Endothelial cell of umbilical vein (primary cell): ENCODE results near the gene PTTG1IP. TPM values are rescaled to one million over a fixed set of nuclear protein-coding genes. Genes with fewer than 3 reads are reported as not detected.

ENCODE experiments used
- BruUV-seq: library from RNA; stranded (reverse); fragments of 400-500 nt; replicated peaks from 2 replicates; lab custom pipeline; 2021; lab: Mats Ljungman, UMichigan
- CTCF ChIA-PET: fragments of 300-600, 350-600 bp; sonication (Branson Sonifier 250); formaldehyde crosslinking; loops from one replicate; lab custom pipeline; 2021; ENCODE audit warnings: antibody characterized with exemption, inconsistent platforms; lab: Charles Lee
- POLR2A ChIA-PET: fragments of 300-600, 350-600 bp; sonication (Branson Sonifier 250); formaldehyde crosslinking; loops from one replicate; lab custom pipeline; 2021; ENCODE audit warnings: antibody characterized with exemption, inconsistent platforms; lab: Charles Lee
- DNase-seq: peaks from one replicate; pipeline ENCODE4 v3.0.0-alpha.2; 2011; ENCODE audit warnings: low read depth, low spot score
- FAIRE-seq: peaks from 2 replicates; lab custom pipeline; 2011; peaks lifted over from hg19 to GRCh38; lab: Jason Lieb, UNC
- H2AFZ ChIP-seq: 2 replicates; pipeline ENCODE4 v1.6.0; 2012; ENCODE audit warnings: low read depth, low read length, control low read depth, inconsistent platforms
- H3K27ac ChIP-seq: 2 replicates; pipeline ENCODE4 v1.5.1; 2011; ENCODE audit warnings: low read depth, mild to moderate bottlenecking, control low read depth, low read length, moderate library complexity; ENCODE audit not compliant: insufficient read depth
- H3K27me3 ChIP-seq, 2 experiments: 2 replicates each; pipeline versions ENCODE4 v1.6.0 to v1.6.1; 2011; ENCODE audit warnings: low read length in 2 of 2, mixed read lengths in 1 of 2; ENCODE audit not compliant: control insufficient read depth in 2 of 2, insufficient read depth in 2 of 2
- H3K36me3 ChIP-seq, 2 experiments: 2 replicates in 1 of 2; 3 replicates in 1 of 2; pipeline ENCODE4 v1.5.1; 2011; ENCODE audit warnings: low read length in 2 of 2, mild to moderate bottlenecking in 1 of 2, moderate library complexity in 1 of 2; ENCODE audit not compliant: control insufficient read depth in 2 of 2, insufficient read depth in 2 of 2; ENCODE audit errors: extremely low read depth in 1 of 2
- H3K4me1 ChIP-seq: 3 replicates; pipeline ENCODE4 v1.5.1; 2011; ENCODE audit warnings: mild to moderate bottlenecking, low read length; ENCODE audit not compliant: control insufficient read depth, insufficient read depth; ENCODE audit errors: extremely low read depth
- H3K4me2 ChIP-seq: 2 replicates; pipeline ENCODE4 v1.6.1; 2011; ENCODE audit warnings: low read length, control low read depth, mixed read lengths; ENCODE audit not compliant: insufficient read depth
- H3K4me3 ChIP-seq, 3 experiments: fragments of 200-600 bp in 1 of 3; sonication (generic), shearing (Covaris generic) in 1 of 3; replicated peaks in 1 of 3; 2 replicates each; pipeline ENCODE4 v1.5.1; 2011 to 2016; ENCODE audit warnings: control low read depth in 3 of 3, low read length in 3 of 3, mild to moderate bottlenecking in 2 of 3, inconsistent platforms in 1 of 3, low read depth in 1 of 3, moderate library complexity in 1 of 3; ENCODE audit not compliant: insufficient read depth in 1 of 3
- H3K79me2 ChIP-seq: 2 replicates; pipeline ENCODE4 v1.6.0; 2012; ENCODE audit warnings: low read length, inconsistent platforms; ENCODE audit not compliant: control insufficient read depth, insufficient read depth
- H3K9ac ChIP-seq: replicated peaks from 2 replicates; pipeline ENCODE3; 2011; ENCODE audit warnings: low read length, control low read depth; ENCODE audit not compliant: insufficient read depth; ENCODE audit errors: extremely low read depth
- H3K9me1 ChIP-seq: replicated peaks from 3 replicates; pipeline ENCODE4 v1.6.0; 2011; ENCODE audit warnings: mild to moderate bottlenecking, low read length; ENCODE audit not compliant: control insufficient read depth, insufficient read depth; ENCODE audit errors: extremely low read depth
- H3K9me3 ChIP-seq: replicated peaks from 2 replicates; pipeline ENCODE4 v1.5.1; 2012; ENCODE audit warnings: low read length, inconsistent platforms; ENCODE audit not compliant: control insufficient read depth, insufficient read depth
- H4K20me1 ChIP-seq: replicated peaks from 2 replicates; pipeline ENCODE3; 2011; ENCODE audit warnings: mild to moderate bottlenecking, low read length; ENCODE audit not compliant: control insufficient read depth, insufficient read depth; ENCODE audit errors: extremely low read depth
- CTCF ChIP-seq, 2 donors: IDR thresholded peaks; 1 replicate in 1 of 2; 2 replicates in 1 of 2; pipeline ENCODE4 v1.5.1; 2011; ENCODE audit warnings: low read length in 2 of 2, mild to moderate bottlenecking in 2 of 2, moderate library complexity in 2 of 2, control low read depth in 1 of 2, inconsistent platforms in 1 of 2, low read depth in 1 of 2; ENCODE audit not compliant: insufficient read depth in 1 of 2; ENCODE audit errors: extremely low read depth in 1 of 2
- EZH2 ChIP-seq: IDR thresholded peaks from 2 replicates; pipeline ENCODE4 v1.6.1; 2012; ENCODE audit warnings: borderline replicate concordance, low read depth, mild to moderate bottlenecking, moderate library complexity, low read length, inconsistent platforms; ENCODE audit not compliant: severe bottlenecking
- FOS ChIP-seq: IDR thresholded peaks from 2 replicates; pipeline ENCODE4 v1.6.1; 2011; ENCODE audit warnings: mild to moderate bottlenecking, low read length, moderate library complexity, borderline replicate concordance; ENCODE audit not compliant: insufficient read depth
- POLR2AphosphoS5 ChIP-seq: IDR thresholded peaks from 2 replicates; pipeline ENCODE4 v1.6.1; 2012; ENCODE audit warnings: low read depth, mild to moderate bottlenecking, control low read depth, low read length, moderate library complexity; ENCODE audit not compliant: insufficient read depth
- dilution Hi-C: fragments of 300-500 bp; cut with MboI; formaldehyde crosslinking; loops from one replicate; pipeline ENCODE4 v1.15.0; 2019; ENCODE audit warnings: low sequenced_read_pairs; ENCODE audit not compliant: extremely low pct_ligation_motif_present
- intact Hi-C: fragments of 100-400 bp; cut with micrococcal nuclease; formaldehyde crosslinking; loops from one replicate; pipeline ENCODE4 v1.10.0; 2022
- polyA plus RNA-seq, 4 experiments: library from polyadenylated mRNA; depleted of rRNA in 3 of 4; stranded (reverse) in 3 of 4; unstranded in 1 of 4; fragments of >200 nt; gene quantifications; 2 replicates each; pipeline versions ENCODE4 v1.2.1 to v1.2.3, GENCODE V29; 2011 to 2012; ENCODE audit warnings: missing spikeins in 1 of 4
- total RNA-seq: library from RNA; stranded (reverse); gene quantifications from 2 replicates; pipeline ENCODE4 v1.2.3, GENCODE V29; 2021

Gene PTTG1IP
- total and polyA plus RNA-seq, 2 donors (not counting 3 experiments of a cell fraction or from before 2014, with no cell fraction given): 342 to 415 TPM

DNA sequence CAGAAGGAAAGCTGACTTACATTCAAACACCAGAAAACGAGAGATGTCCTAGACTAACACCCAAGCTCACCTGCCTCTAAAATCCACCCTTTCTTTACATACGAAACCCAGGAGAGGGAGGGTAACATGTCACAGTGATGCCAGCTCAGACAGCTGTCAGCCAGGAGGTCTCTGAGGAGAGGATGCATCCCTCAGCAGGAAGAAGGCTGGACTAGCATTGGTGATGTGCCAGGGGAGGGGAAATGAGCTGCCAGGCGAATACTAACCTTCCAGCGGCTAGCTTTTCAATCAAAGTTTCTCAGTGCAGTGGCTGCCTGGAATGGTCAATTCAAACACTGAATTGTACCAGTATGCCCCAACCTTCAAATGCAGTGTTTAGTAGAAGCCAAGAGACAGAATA, 68.3 kb downstream of the PTTG1IP start:
- no peaks in the 10 kb centered on the region for H3K27me3 ChIP-seq
- peaks cover 29% of the 10 kb centered on the region for H3K79me2 ChIP-seq
- no peak for TF ChIP-seq POLR2AphosphoS5
- TF ChIP-seq EZH2: no peak
- TF ChIP-seq FOS: no peak
- no peak overlapping the region for H3K27ac ChIP-seq
- H4K20me1 ChIP-seq: no peaks in the 10 kb centered on the region
- H3K9me3 ChIP-seq: no peaks in the 10 kb centered on the region
- ChIA-PET POLR2A (interaction anchor here (1.5 kb wide), 1 partner anchor 12 kb away, joined by 4 read pairs; the partner anchor contains the start of gene SUMO3), CTCF (interaction anchor here (0.9 to 1.7 kb wide), 4 partner anchors 10 to 294 kb away, joined by 3 to 4 read pairs (median 3); no protein-coding TSS in a partner anchor)
- no peak overlapping the region for H3K9ac ChIP-seq
- dilution Hi-C loops: no loop called here
- peaks cover 16% of the 10 kb centered on the region for H3K4me1 ChIP-seq
- peaks cover 0 to 20% of the 10 kb centered on the region in 2 experiments for H3K36me3 ChIP-seq
- H3K4me3 ChIP-seq: no peak overlapping the region
- intact Hi-C loops: no loop called here
- H2AFZ ChIP-seq: no peak overlapping the region
- H3K9me1 ChIP-seq: no peaks in the 10 kb centered on the region
- FAIRE-seq (no peak), DNase-seq (no peak)
- H3K4me2 ChIP-seq: no peak overlapping the region
- BruUV-seq: no TSS peak

DNA sequence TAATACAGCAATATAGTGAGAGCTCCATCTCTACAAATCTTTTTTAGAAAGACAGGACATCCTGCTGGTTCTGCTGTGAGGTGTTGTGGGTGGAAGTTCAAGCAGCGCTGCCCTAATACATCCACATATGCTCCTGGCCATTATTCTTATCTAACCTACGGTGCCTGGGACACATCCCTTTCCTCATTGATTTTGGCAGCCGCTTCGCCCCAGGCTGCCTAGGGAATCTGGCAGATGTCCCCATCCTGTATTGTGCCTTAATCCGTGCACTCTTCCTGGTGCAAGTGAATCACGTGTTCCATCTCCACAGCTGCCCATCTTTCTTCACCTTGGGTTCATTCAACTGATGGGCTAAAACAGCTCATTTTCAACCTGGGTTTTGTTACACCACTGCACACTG, 68.7 kb downstream of the PTTG1IP start:
- ChIA-PET CTCF (interaction anchor here (0.9 to 1.7 kb wide), 5 partner anchors 10 to 294 kb away, joined by 3 to 5 read pairs (median 3); partner anchors contain the start of gene SUMO3), POLR2A (interaction anchor here (1.5 kb wide), 1 partner anchor 13 kb away, joined by 4 read pairs; the partner anchor contains the start of gene SUMO3)
- no peak for TF ChIP-seq CTCF (IDR thresholded peaks at IDR 0.05; ENCODE audit: extremely low read depth in 1 of 2, insufficient read depth in 1 of 2, low read depth in 1 of 2, low read length in 2 of 2)
- BruUV-seq: no TSS peak
- Histone ChIP-seq H3K4me1 (peaks cover 20% of the 10 kb centered on the region), H3K4me2 (no peak overlapping the region), H4K20me1 (no peaks in the 10 kb centered on the region), H2AFZ (no peak overlapping the region), H3K27me3 (no peaks in the 10 kb centered on the region), H3K36me3 (peaks cover 0 to 15% of the 10 kb centered on the region in 2 experiments), H3K9ac (no peak overlapping the region), H3K27ac (no peak overlapping the region), H3K79me2 (peaks cover 30% of the 10 kb centered on the region), H3K4me3 (no peak overlapping the region), H3K9me1 (no peaks in the 10 kb centered on the region), H3K9me3 (no peaks in the 10 kb centered on the region)
- dilution Hi-C loops (no loop called here), intact Hi-C loops (no loop called here)
- no peak for FAIRE-seq
- peak; percentile 36 for DNase-seq
